ENCODE results near the gene SAMD3. TPM values are rescaled to one million over a fixed set of nuclear protein-coding genes. Genes with fewer than 3 reads are reported as not detected.
"Not testable (repeated sequence)": the region's sequence is repeated elsewhere in the genome, so short reads cannot be mapped to it uniquely, and the experiment has no call there.

SAMD3 gene
- total RNA-seq, 1 experiment from 2014 or later, result 0.39 TPM

GRCh38 chr6:130194434-130194833 lies 28.3 kb downstream of the SAMD3 start:
- H3K4me2 ChIP-seq (ENCODE audit: insufficient read depth, insufficient read length, low read length); H2BK15ac ChIP-seq (ENCODE audit: low read depth, low read length); H2BK20ac ChIP-seq (ENCODE audit: low read depth, low read length, poor library complexity, severe bottlenecking); H3K23ac ChIP-seq (ENCODE audit: insufficient read length, low read depth, low read length); H3K4me3 Mint-ChIP-seq; H3K14ac ChIP-seq (ENCODE audit: insufficient read depth, low read length); H3K27me3 ChIP-seq (ENCODE audit: insufficient read depth, low read length); H3K23me2 ChIP-seq (ENCODE audit: insufficient read length, low read depth, low read length, poor library complexity, severe bottlenecking); H2AFZ ChIP-seq (ENCODE audit: low read length); H3K79me1 ChIP-seq (ENCODE audit: insufficient read depth, low read depth, low read length, poor library complexity, severe bottlenecking); H4K91ac ChIP-seq (ENCODE audit: insufficient read length, low read depth, low read length); H3K4me1 ChIP-seq (ENCODE audit: insufficient read depth, low read length); H3K27me3 Mint-ChIP-seq (ENCODE audit: low read depth); H2AK5ac ChIP-seq (ENCODE audit: insufficient read length, low read length); H4K20me1 ChIP-seq (ENCODE audit: control insufficient read depth, insufficient read depth, insufficient read length); DNase-seq; H4K5ac ChIP-seq (ENCODE audit: insufficient read length, low read depth, low read length); H3T11ph ChIP-seq (ENCODE audit: low read length); H3K56ac ChIP-seq (ENCODE audit: insufficient read length, low read depth, low read length); H2BK120ac ChIP-seq (ENCODE audit: low read depth, low read length, poor library complexity, severe bottlenecking); H3K27ac ChIP-seq (ENCODE audit: insufficient read length, low read depth, low read length); H4K8ac ChIP-seq (replicated peaks; ENCODE audit: insufficient read length, low read depth, low read length); H2BK5ac ChIP-seq (ENCODE audit: insufficient read length, low read length); H3K9ac ChIP-seq (ENCODE audit: extremely low read depth, insufficient read length, low read length); H2BK12ac ChIP-seq (ENCODE audit: insufficient read length, low read depth, low read length); H3K4ac ChIP-seq (ENCODE audit: low read depth, low read length); H3K79me2 ChIP-seq (ENCODE audit: insufficient read depth, low read length); H3K18ac ChIP-seq (ENCODE audit: insufficient read length, low read depth, low read length): not testable (repeated sequence)
- peak overlapping the region in 1 of 3 experiments; percentile 68; a peak in 1 of 7 replicates for H3K27ac Mint-ChIP-seq
- peaks cover 36 to 52% of the 10 kb centered on the region in 2 experiments for H3K9me3 Mint-ChIP-seq
- peaks cover 17 to 20% of the 10 kb centered on the region in 2 experiments for H3K4me1 Mint-ChIP-seq
- WGBS (ENCODE audit: extremely low coverage, insufficient read length, low lambda C conversion rate), result no CpG with 5 or more reads among the region's 4 CpGs
- peaks cover 12% of the 10 kb centered on the region for H3K9me3 ChIP-seq (ENCODE audit: control insufficient read depth, low read depth, low read length)
- H3K36me3 Mint-ChIP-seq (ENCODE audit: insufficient read depth in 1 of 3, low read depth in 3 of 3), result peaks cover 38 to 70% (median 50%) of the 10 kb centered on the region in 3 experiments
